ENCODE data around the gene ATXN2L. TPM values are rescaled to one million over a fixed set of nuclear protein-coding genes. Genes with fewer than 3 reads are reported as not detected.

The ATXN2L gene
- total and polyA plus RNA-seq, 2 of the 4 experiments (the other 2 are of a cell fraction), result 12.9 to 58.8 TPM

GRCh38 chr16:28823291-28823872 lies 583 bp downstream of the ATXN2L start:
- dilution Hi-C loops (cut with HindIII; ENCODE audit: low sequenced_read_pairs, unreplicated experiment) (no loop called here), in situ Hi-C loops (cut with MboI; ENCODE audit: low sequenced_read_pairs) (loop anchor here (5.0 kb wide), 1 partner anchor 119 kb away; no protein-coding TSS in a partner anchor), intact Hi-C loops (cut with micrococcal nuclease) (loop anchor here (5.0 kb wide), 2 partner anchors 39 to 124 kb away; partner anchors contain the start of gene SH2B1)
- peaks cover 4% of the 10 kb centered on the region; the same call in 1 of the 2 replicates for H3K4me1 ChIP-seq (ENCODE audit: control insufficient read depth, insufficient read depth, low read length)
- peak overlapping the region; percentile 53 for H2AK5ac ChIP-seq (ENCODE audit: low read depth, low read length)
- POLR2A ChIA-PET (ENCODE audit: unreplicated experiment), result interaction anchor here (0.6 kb wide), 3 partner anchors 13 to 1003 kb away, joined by 3 to 7 read pairs (median 6); no protein-coding TSS in a partner anchor
- ATAC-seq (ENCODE audit: low read depth) (no peak; the same call in 1 of the 2 replicates), DNase-seq (no peak)
- 0 out of 2 replicates have a peak overlapping the region, but pooled peaks have one; percentile 24 for H3K14ac ChIP-seq (replicated peaks; ENCODE audit: low read depth, low read length)
- peak overlapping the region; percentile 54 for H3K4ac ChIP-seq (ENCODE audit: low read depth, low read length)
- H2BK120ac ChIP-seq (ENCODE audit: low read depth, low read length), result no peak overlapping the region
- peak overlapping the region; percentile 91 for H2AFZ ChIP-seq (replicated peaks; ENCODE audit: low read length, poor library complexity)
- peaks cover 29 to 62% of the 10 kb centered on the region in 2 experiments for H3K79me1 ChIP-seq (ENCODE audit: low read depth in 1 of 2, low read length in 2 of 2)
- H4K91ac ChIP-seq (ENCODE audit: insufficient read depth, low read depth, low read length), result peak overlapping the region; percentile 45
- no peaks in the 10 kb centered on the region for H3K9me3 ChIP-seq (ENCODE audit: control insufficient read depth, insufficient read depth, low read length)
- peaks cover 23% of the 10 kb centered on the region for H3K36me3 ChIP-seq (ENCODE audit: control insufficient read depth, insufficient read depth, low read length)
- CTCF ChIA-PET, result no interaction called here
- H3K9ac ChIP-seq (ENCODE audit: low read depth, low read length), result peak overlapping the region; percentile 43
- peak overlapping the region; percentile 69 for H3K4me3 ChIP-seq (ENCODE audit: insufficient read depth, low read depth, low read length)
- no peak overlapping the region for H2BK20ac ChIP-seq (ENCODE audit: low read depth, low read length)
- peak overlapping the region in 1 of 2 experiments; percentile 39; a peak in 3 of 4 replicates for H4K8ac ChIP-seq (ENCODE audit: low read depth in 2 of 2, low read length in 2 of 2)
- peak overlapping the region; percentile 56 for H2BK5ac ChIP-seq (ENCODE audit: low read depth, low read length, poor library complexity, severe bottlenecking)
- H3K18ac ChIP-seq (ENCODE audit: low read depth, low read length), result no peak overlapping the region
- no peak overlapping the region; the same call in 1 of the 2 replicates for H3K56ac ChIP-seq (ENCODE audit: extremely low read depth, insufficient read depth, low read length)
- H3K23ac ChIP-seq (ENCODE audit: low read depth, low read length), result no peak overlapping the region
- H4K20me1 ChIP-seq (ENCODE audit: insufficient read depth, low read length), result peaks cover 45% of the 10 kb centered on the region
- peak overlapping the region; percentile 72 for H3K27ac ChIP-seq (ENCODE audit: insufficient read depth, low read length)
- no peak overlapping the region for H4K5ac ChIP-seq (ENCODE audit: low read depth, low read length)
- no peak overlapping the region; the same call in 1 of the 2 replicates for H3K4me2 ChIP-seq (ENCODE audit: low read depth, low read length)
- H3K9me1 ChIP-seq (ENCODE audit: insufficient read depth, low read length), result peaks cover 10% of the 10 kb centered on the region
- no peak overlapping the region for H2BK15ac ChIP-seq (ENCODE audit: low read depth, low read length)
- 1% methylated on average over 28 of the region's 62 CpGs; no CpG with 5 or more reads in 1 of the 2 experiments for WGBS, 2 experiments (ENCODE audit: extremely low coverage in 2 of 2, insufficient read length in 1 of 2)
- BruUV-seq (replicated peaks), result no TSS peak
- H2AK9ac ChIP-seq (replicated peaks; ENCODE audit: low read depth, low read length, poor library complexity), result peak overlapping the region; percentile 97
- TF ChIP-seq MAZ (IDR thresholded peaks at IDR 0.05; ENCODE audit: borderline replicate concordance, low read depth, low read length) (no peak), SMC3 (IDR thresholded peaks at IDR 0.05; ENCODE audit: low read depth, low read length) (no peak), CTCF (conservative IDR thresholded peaks at IDR 0.05; ENCODE audit: low read depth, low read length) (no peak), USF2 (IDR thresholded peaks at IDR 0.05; ENCODE audit: low read depth, low read length) (no peak), RAD21 (IDR thresholded peaks at IDR 0.05; ENCODE audit: low read length) (no peak), MAFK (IDR thresholded peaks at IDR 0.05; ENCODE audit: low read depth, low read length) (no peak), CEBPB (IDR thresholded peaks at IDR 0.05; ENCODE audit: low read depth, low read length) (no peak), CHD1 (IDR thresholded peaks at IDR 0.05; ENCODE audit: low read depth, low read length) (no peak), NFE2L2 (IDR thresholded peaks at IDR 0.05; ENCODE audit: low read depth, low read length) (no peak), MXI1 (IDR thresholded peaks at IDR 0.05; ENCODE audit: borderline replicate concordance, low read depth, low read length) (no peak), BHLHE40 (IDR thresholded peaks at IDR 0.05; ENCODE audit: low read depth, low read length) (no peak), POLR2A (IDR thresholded peaks at IDR 0.05; ENCODE audit: low read depth, low read length) (no peak), FOS (IDR thresholded peaks at IDR 0.05; ENCODE audit: low read depth, low read length) (no peak), RFX5 (IDR thresholded peaks at IDR 0.05; ENCODE audit: low read depth, low read length) (no peak)
- TF ChIP-seq, protein P1, sequence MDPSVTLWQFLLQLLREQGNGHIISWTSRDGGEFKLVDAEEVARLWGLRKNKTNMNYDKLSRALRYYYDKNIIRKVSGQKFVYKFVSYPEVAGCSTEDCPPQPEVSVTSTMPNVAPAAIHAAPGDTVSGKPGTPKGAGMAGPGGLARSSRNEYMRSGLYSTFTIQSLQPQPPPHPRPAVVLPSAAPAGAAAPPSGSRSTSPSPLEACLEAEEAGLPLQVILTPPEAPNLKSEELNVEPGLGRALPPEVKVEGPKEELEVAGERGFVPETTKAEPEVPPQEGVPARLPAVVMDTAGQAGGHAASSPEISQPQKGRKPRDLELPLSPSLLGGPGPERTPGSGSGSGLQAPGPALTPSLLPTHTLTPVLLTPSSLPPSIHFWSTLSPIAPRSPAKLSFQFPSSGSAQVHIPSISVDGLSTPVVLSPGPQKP (IDR thresholded peaks at IDR 0.05; ENCODE audit: borderline replicate concordance, low read depth, low read length), result no peak
- no peaks in the 10 kb centered on the region for H3K27me3 ChIP-seq (ENCODE audit: control insufficient read depth, insufficient read depth, low read length)

Measured in IMR-90 (cell line).